Prostate gland (tissue), 2 donors: ENCODE data around the gene SMYD5. TPM values are rescaled to one million over a fixed set of nuclear protein-coding genes. Genes with fewer than 3 reads are reported as not detected.
"Not testable (repeated sequence)": the region's sequence is repeated elsewhere in the genome, so short reads cannot be mapped to it uniquely, and the experiment has no call there.

Experiments
- DNase-seq: peaks from one replicate; pipeline ENCODE4 v3.0.0-alpha.2; 2019; ENCODE audit warnings: low spot score
- H3K27ac ChIP-seq, 2 donors: fragments of 200-600 bp; sonication (generic); 2 replicates each; pipeline ENCODE4 v1.5.1; 2017 to 2019
- H3K27me3 ChIP-seq: fragments of 200-600 bp; sonication (generic); replicated peaks from 2 replicates; pipeline ENCODE4 v1.5.1; 2019; ENCODE audit not compliant: insufficient read depth
- H3K36me3 ChIP-seq, 2 donors: fragments of 200-600 bp; sonication (generic); 1 replicate in 1 of 2; 2 replicates in 1 of 2; pipeline versions ENCODE4 v1.5.1 to v1.8.1; 2017 to 2019
- H3K4me1 ChIP-seq: fragments of 200-600 bp; sonication (generic); replicated peaks from 2 replicates; pipeline ENCODE4 v1.5.1; 2019
- H3K4me3 ChIP-seq, 2 donors: fragments of 200-600 bp; sonication (generic); 2 replicates each; pipeline ENCODE4 v1.5.1; 2017 to 2019
- H3K9me3 ChIP-seq: fragments of 200-600 bp; sonication (generic); 2 replicates; pipeline ENCODE4 v1.5.1; 2017
- POLR2A ChIP-seq: fragments of 450-650 bp; IDR thresholded peaks from one replicate; pipeline ENCODE4 v1.6.1; 2016; ENCODE audit warnings: antibody characterized with exemption, mild to moderate bottlenecking
- POLR2AphosphoS5 ChIP-seq: sonication (generic); formaldehyde crosslinking; IDR thresholded peaks from one replicate; pipeline ENCODE4 v1.6.1; 2017; ENCODE audit warnings: antibody characterized with exemption
- WGBS: methylation state at CpG from one replicate; pipeline ENCODE4 v1.1.5; 2018; 5-methylcytosine and 5-hydroxymethylcytosine counted together
- intact Hi-C: fragments of 100-400 bp; cut with DNase I; formaldehyde crosslinking; loops from one replicate; pipeline ENCODE4 v1.14.2; 2022
- total RNA-seq, 2 donors: library from RNA; depleted of rRNA; stranded (reverse); fragments of >200 nt; gene quantifications; one replicate each; pipeline ENCODE4 v1.1.0, GENCODE V29; 2016
- TF ChIP-seq, protein P1 (sequence below), 4 experiments: fragments of 200-600 bp in 2 of 4; fragments of 450-650 bp in 2 of 4; sonication (generic) in 2 of 4; IDR thresholded peaks; 1 replicate in 3 of 4; 2 replicates in 1 of 4; pipeline ENCODE4 v1.5.1; 2016 to 2019; ENCODE audit warnings: antibody characterized with exemption in 4 of 4, mild to moderate bottlenecking in 2 of 4, moderate library complexity in 2 of 4

SMYD5 gene
- total RNA-seq, 2 donors from 2014 or later, result 12.5 to 36.6 TPM

- Histone ChIP-seq H3K27ac (no peak overlapping the region), H3K27me3 (no peaks in the 10 kb centered on the region), H3K4me3 (no peak overlapping the region), H3K9me3 (no peaks in the 10 kb centered on the region), H3K4me1 (peaks cover 7% of the 10 kb centered on the region), H3K36me3 (no peaks in the 10 kb centered on the region)
- 95% methylated on average over 8 of the region's 8 CpGs for WGBS
- DNase-seq, result no peak
- intact Hi-C loops, result no loop called here
- TF ChIP-seq POLR2AphosphoS5 (no peak), POLR2A (no peak)
- TF ChIP-seq, protein P1, sequence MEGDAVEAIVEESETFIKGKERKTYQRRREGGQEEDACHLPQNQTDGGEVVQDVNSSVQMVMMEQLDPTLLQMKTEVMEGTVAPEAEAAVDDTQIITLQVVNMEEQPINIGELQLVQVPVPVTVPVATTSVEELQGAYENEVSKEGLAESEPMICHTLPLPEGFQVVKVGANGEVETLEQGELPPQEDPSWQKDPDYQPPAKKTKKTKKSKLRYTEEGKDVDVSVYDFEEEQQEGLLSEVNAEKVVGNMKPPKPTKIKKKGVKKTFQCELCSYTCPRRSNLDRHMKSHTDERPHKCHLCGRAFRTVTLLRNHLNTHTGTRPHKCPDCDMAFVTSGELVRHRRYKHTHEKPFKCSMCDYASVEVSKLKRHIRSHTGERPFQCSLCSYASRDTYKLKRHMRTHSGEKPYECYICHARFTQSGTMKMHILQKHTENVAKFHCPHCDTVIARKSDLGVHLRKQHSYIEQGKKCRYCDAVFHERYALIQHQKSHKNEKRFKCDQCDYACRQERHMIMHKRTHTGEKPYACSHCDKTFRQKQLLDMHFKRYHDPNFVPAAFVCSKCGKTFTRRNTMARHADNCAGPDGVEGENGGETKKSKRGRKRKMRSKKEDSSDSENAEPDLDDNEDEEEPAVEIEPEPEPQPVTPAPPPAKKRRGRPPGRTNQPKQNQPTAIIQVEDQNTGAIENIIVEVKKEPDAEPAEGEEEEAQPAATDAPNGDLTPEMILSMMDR (IDR thresholded peaks at IDR 0.05), result no peak
Observed at GRCh38 chr2:73259276-73259675, 45.2 kb downstream of the SMYD5 start.

DNA sequence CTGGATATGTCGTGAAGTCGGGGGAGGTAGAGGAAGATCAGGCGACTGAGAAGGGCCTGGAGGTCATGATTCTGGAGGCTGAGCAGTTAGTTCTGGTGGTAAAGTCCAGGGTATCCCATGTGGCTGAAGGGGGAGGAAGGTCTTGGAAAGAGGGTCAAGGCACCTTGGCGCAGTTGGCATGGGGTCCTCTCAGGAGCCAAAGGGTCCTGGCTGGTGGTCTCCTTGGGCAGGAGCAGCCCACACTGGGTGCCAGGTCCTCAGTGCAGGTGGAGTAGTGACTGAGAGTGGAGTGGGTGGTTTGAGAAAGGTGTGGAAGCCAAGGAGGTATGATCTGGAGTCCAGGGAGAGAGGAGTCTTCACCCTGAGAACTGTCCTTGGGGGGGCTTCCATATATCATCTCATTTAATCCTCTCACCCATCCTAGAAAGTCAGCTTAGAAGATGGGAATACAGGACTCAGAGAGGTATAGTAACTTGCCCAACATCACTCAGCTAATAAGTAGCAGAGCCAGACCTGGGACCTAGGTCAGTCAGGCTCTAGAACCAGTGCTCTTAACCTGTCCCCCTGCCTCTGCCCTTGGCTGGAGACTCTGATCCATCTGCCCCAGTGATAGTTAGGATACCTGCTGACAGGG is 45.8 kb downstream of the SMYD5 start:
- 87% methylated on average over 4 of the region's 4 CpGs for WGBS
- intact Hi-C loops, result no loop called here
- H3K4me3 ChIP-seq, result no peak overlapping the region
- H3K36me3 ChIP-seq, result no peaks in the 10 kb centered on the region
- H3K9me3 ChIP-seq, result no peaks in the 10 kb centered on the region
- no peak for DNase-seq
- H3K27me3 ChIP-seq, result no peaks in the 10 kb centered on the region
- peaks cover 3% of the 10 kb centered on the region for H3K4me1 ChIP-seq
- H3K27ac ChIP-seq, result no peak overlapping the region
- TF ChIP-seq POLR2A, result no peak
- TF ChIP-seq, protein P1 (IDR thresholded peaks at IDR 0.05), result no peak
- TF ChIP-seq POLR2AphosphoS5, result no peak

DNA sequence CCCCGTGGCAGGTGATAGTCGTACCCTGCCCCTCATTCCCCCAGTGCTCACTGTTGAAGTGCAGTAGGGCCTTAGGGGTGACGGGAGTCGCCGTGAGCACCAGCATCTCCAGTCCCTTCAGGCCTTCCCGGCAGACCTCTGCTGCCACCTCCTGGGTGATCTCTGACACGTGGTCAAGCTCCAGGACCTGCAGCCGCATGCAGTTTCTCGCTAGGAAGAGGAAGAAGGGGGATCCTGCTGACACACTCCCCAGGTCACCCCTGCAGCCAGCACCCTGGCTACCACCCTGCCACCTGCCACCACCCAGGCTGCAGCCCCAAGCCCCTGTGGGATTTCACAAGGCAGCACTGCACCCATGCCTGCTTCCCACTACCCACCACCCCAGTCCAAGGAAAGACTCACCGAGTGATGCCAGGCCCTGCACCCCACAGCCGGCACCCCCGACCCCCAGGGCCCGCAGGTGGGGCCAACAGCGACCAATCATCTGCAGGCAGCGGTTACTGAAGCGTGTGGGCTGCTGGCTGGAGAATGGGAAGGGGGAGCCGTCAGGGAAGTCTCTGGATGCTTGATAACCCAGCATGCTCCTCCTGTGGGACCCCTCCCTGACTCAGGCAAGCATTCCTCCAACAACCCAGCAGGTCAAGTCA is 46.4 kb downstream of the SMYD5 start:
- DNase-seq, result peak; percentile 34

GRCh38 chr2:73262108-73262651 is 48.1 kb downstream of the SMYD5 start:
- no peak for DNase-seq
- TF ChIP-seq POLR2A (no peak), POLR2AphosphoS5 (no peak)
- TF ChIP-seq, protein P1 (IDR thresholded peaks at IDR 0.05), result no peak
- intact Hi-C loops, result no loop called here
- Histone ChIP-seq H3K9me3 (no peaks in the 10 kb centered on the region), H3K27me3 (no peaks in the 10 kb centered on the region), H3K36me3 (no peaks in the 10 kb centered on the region), H3K4me1 (no peaks in the 10 kb centered on the region), H3K27ac (no peak overlapping the region), H3K4me3 (no peak overlapping the region)
- 94% methylated on average over 4 of the region's 4 CpGs for WGBS

More for the DNA sequence above, 46.4 kb downstream of the SMYD5 start:
- whole genome bisulfite sequencing, result 39% methylated on average over 17 of the region's 17 CpGs
- Histone ChIP-seq H3K4me1 (no peaks in the 10 kb centered on the region), H3K9me3 (no peaks in the 10 kb centered on the region), H3K27ac (no peak overlapping the region), H3K4me3 (no peak overlapping the region), H3K27me3 (no peaks in the 10 kb centered on the region), H3K36me3 (no peaks in the 10 kb centered on the region)
- no peak for TF ChIP-seq POLR2AphosphoS5
- TF ChIP-seq, protein P1 (IDR thresholded peaks at IDR 0.05), result peak in 1 of 4 experiments; percentile 44
- TF ChIP-seq POLR2A, result no peak
- intact Hi-C loops, result no loop called here

- H3K27ac ChIP-seq, H3K4me3 ChIP-seq, H3K27me3 ChIP-seq, H3K4me1 ChIP-seq, intact Hi-C loops, H3K36me3 ChIP-seq, DNase-seq, H3K9me3 ChIP-seq: not testable (repeated sequence)
- WGBS, result 94% methylated on average over 18 of the region's 18 CpGs
Observed at GRCh38 chr2:73262691-73263429, 48.8 kb downstream of the SMYD5 start.
